GM12878 (cell line): ENCODE results near the gene PSMA1. TPM values are rescaled to one million over a fixed set of nuclear protein-coding genes. Genes with fewer than 3 reads are reported as not detected.

Experiments
- ATAC-seq: fragments of 200-7000 bp; cut with Tn5 transposase; 3 replicates; pipeline ENCODE4 v1.9.1; 2020; ENCODE audit warnings: mild to moderate bottlenecking, moderate library complexity
- BruUV-seq: library from RNA; stranded (reverse); fragments of 400-500 nt; replicated peaks from 2 replicates; lab custom pipeline; 2021; lab: Mats Ljungman, UMichigan
- CTCF ChIA-PET: fragments of 300-600 bp; sonication (Branson Sonifier 250); formaldehyde crosslinking; extraction: SDS; loops from one replicate; lab custom pipeline; 2021; ENCODE audit warnings: inconsistent platforms; lab: Yijun Ruan, JAX
- POLR2A ChIA-PET: fragments of 350-600 bp; formaldehyde crosslinking; extraction: SDS; loops from one replicate; lab custom pipeline; 2021; ENCODE audit warnings: inconsistent platforms; lab: Charles Lee
- RAD21 ChIA-PET: fragments of 300-600 bp; sonication (Branson Sonifier 250); formaldehyde crosslinking; loops from one replicate; lab custom pipeline; 2023; ENCODE audit warnings: antibody characterized with exemption; ENCODE audit not compliant: unreplicated experiment; lab: Charles Lee
- SMC1A ChIA-PET: fragments of 300-600 bp; sonication (Branson Sonifier 250); formaldehyde crosslinking; loops from one replicate; lab custom pipeline; 2023; ENCODE audit not compliant: unreplicated experiment, uncharacterized antibody; lab: Charles Lee
- DNase-seq: peaks from one replicate; pipeline ENCODE4 v3.0.0-alpha.2; 2011; ENCODE audit warnings: low read depth, low spot score
- FAIRE-seq: peaks from 3 replicates; lab custom pipeline; 2011; peaks lifted over from hg19 to GRCh38; lab: Jason Lieb, UNC
- H2AFZ ChIP-seq: 2 replicates; pipeline ENCODE4 v1.6.0; 2011; ENCODE audit warnings: low read depth, low read length, control low read depth; ENCODE audit not compliant: control insufficient read depth
- H3K27ac ChIP-seq: 2 replicates; pipeline ENCODE4 v1.5.1; 2011; ENCODE audit warnings: control low read depth; ENCODE audit not compliant: control insufficient read depth, insufficient read depth
- H3K27me3 ChIP-seq, 2 experiments: replicated peaks in 1 of 2; 2 replicates each; pipeline versions ENCODE4 v1.6.0 to v1.6.1; 2011; ENCODE audit warnings: low read length in 1 of 2; ENCODE audit not compliant: control insufficient read depth in 2 of 2, insufficient read depth in 2 of 2
- H3K36me3 ChIP-seq, 2 experiments: 2 replicates each; pipeline ENCODE4 v1.5.1; 2011; ENCODE audit warnings: low read length in 1 of 2; ENCODE audit not compliant: control insufficient read depth in 2 of 2, insufficient read depth in 2 of 2
- H3K4me1 ChIP-seq: 2 replicates; pipeline ENCODE4 v1.6.1; 2011; ENCODE audit warnings: mild to moderate bottlenecking, low read length, moderate library complexity, mixed read lengths; ENCODE audit not compliant: control insufficient read depth, insufficient read depth
- H3K4me2 ChIP-seq: 2 replicates; pipeline ENCODE4 v1.6.0; 2011; ENCODE audit warnings: control low read depth; ENCODE audit not compliant: control insufficient read depth, insufficient read depth
- H3K4me3 ChIP-seq: fragments of 200-600 bp; sonication (generic); 2 replicates; pipeline ENCODE4 v1.5.1; 2016
- H3K79me2 ChIP-seq: 2 replicates; pipeline ENCODE4 v1.6.0; 2011; ENCODE audit warnings: low read length; ENCODE audit not compliant: control insufficient read depth, insufficient read depth
- H3K9ac ChIP-seq: 2 replicates; pipeline ENCODE4 v1.8.0; 2011; ENCODE audit warnings: low read length, control low read depth, mixed read lengths; ENCODE audit not compliant: control insufficient read depth, insufficient read depth
- H3K9me3 ChIP-seq: replicated peaks from 3 replicates; pipeline ENCODE4 v1.5.1; 2011; ENCODE audit warnings: mild to moderate bottlenecking, low read length; ENCODE audit not compliant: control insufficient read depth, insufficient read depth
- H4K20me1 ChIP-seq: 2 replicates; pipeline ENCODE4 v1.6.0; 2011; ENCODE audit not compliant: control insufficient read depth, insufficient read depth
- ATF3 ChIP-seq: IDR thresholded peaks from 2 replicates; pipeline ENCODE4 v1.6.1; 2011; ENCODE audit warnings: low read depth, mild to moderate bottlenecking, low read length, moderate library complexity, borderline replicate concordance; ENCODE audit errors: extremely low read depth
- CBX5 ChIP-seq: sonication (generic); IDR thresholded peaks from 2 replicates; pipeline ENCODE4 v1.6.1; 2016; ENCODE audit warnings: low read depth, moderate library complexity, mild to moderate bottlenecking, inconsistent platforms
- GATAD2B ChIP-seq: fragments of 450-650 bp; conservative IDR thresholded peaks from 2 replicates; pipeline ENCODE4 v1.6.1; 2017; ENCODE audit warnings: low read depth, mild to moderate bottlenecking, moderate library complexity
- MYB ChIP-seq: fragments of 150-350 bp; IDR thresholded peaks from 2 replicates; pipeline ENCODE4 v1.6.1; 2014; ENCODE audit warnings: mild to moderate bottlenecking, low read depth, low read length, borderline replicate concordance
- NR2C2 ChIP-seq: IDR thresholded peaks from 2 replicates; pipeline ENCODE4 v1.6.1; 2011; ENCODE audit warnings: borderline replicate concordance, low read depth; ENCODE audit not compliant: control insufficient read depth, insufficient read length
- NRF1 ChIP-seq: conservative IDR thresholded peaks from 2 replicates; pipeline ENCODE4 v1.6.1; 2011; ENCODE audit warnings: mild to moderate bottlenecking, low read depth, low read length, improper control_type of control experiment
- PAX5 ChIP-seq: IDR thresholded peaks from 2 replicates; pipeline ENCODE4 v1.6.1; 2011; ENCODE audit warnings: low read depth, low read length, borderline replicate concordance
- RCOR1 ChIP-seq: conservative IDR thresholded peaks from 2 replicates; pipeline ENCODE4 v1.6.1; 2012; ENCODE audit warnings: low read depth, low read length, improper control_type of control experiment
- ZNF217 ChIP-seq: fragments of 450-650 bp; IDR thresholded peaks from 2 replicates; pipeline ENCODE4 v1.6.1; 2017; ENCODE audit warnings: antibody characterized with exemption, mild to moderate bottlenecking
- WGBS: methylation state at CpG from one replicate; pipeline ENCODE4 v1.1.6; 2016; ENCODE audit warnings: low lambda C conversion rate; ENCODE audit not compliant: insufficient replicate concordance, insufficient coverage; ENCODE audit errors: missing lambda C conversion rate; 5-methylcytosine and 5-hydroxymethylcytosine counted together
- in situ Hi-C: fragments of 300-500 bp; cut with MboI; formaldehyde crosslinking; loops from 9 replicates; pipeline ENCODE4 v1.14.3; 2018; ENCODE audit warnings: mixed read lengths
- intact Hi-C: fragments of 100-400 bp; cut with micrococcal nuclease; formaldehyde crosslinking; loops from one replicate; pipeline ENCODE4 v1.14.2; 2022; ENCODE audit not compliant: unreplicated experiment
- polyA plus RNA-seq, 11 experiments: library from polyadenylated mRNA; depleted of rRNA in 4 of 11; unstranded in 6 of 11; stranded (reverse) in 5 of 11; fragments of >200 nt; fragmentation: Nextera tagmentation in 4 of 11; fragmentation: Illumina TruSeq in 1 of 11; extraction: Ambion mirVana in 4 of 11; extraction: Trizol in 1 of 11; gene quantifications; 1 replicate in 1 of 11; 2 replicates in 10 of 11; pipeline versions ENCODE4 v1.2.1 to v1.2.3, GENCODE V29; 2011 to 2016; ENCODE audit warnings: inconsistent platforms in 2 of 11, missing spikeins in 2 of 11, low read depth in 1 of 11
- total RNA-seq, 4 experiments: library from RNA; depleted of rRNA in 3 of 4; stranded (reverse); fragments of >200 nt in 3 of 4; fragmentation: Illumina TruSeq in 1 of 4; extraction: Trizol in 1 of 4; gene quantifications; 2 replicates each; pipeline versions ENCODE4 v1.2.1 to v1.2.3, GENCODE V29; 2013 to 2021

The PSMA1 gene
- total and polyA plus RNA-seq, 10 of the 15 experiments (the other 5 are each of a cell fraction or from before 2014, with no cell fraction given), result 185 to 678 (median 299) TPM

DNA sequence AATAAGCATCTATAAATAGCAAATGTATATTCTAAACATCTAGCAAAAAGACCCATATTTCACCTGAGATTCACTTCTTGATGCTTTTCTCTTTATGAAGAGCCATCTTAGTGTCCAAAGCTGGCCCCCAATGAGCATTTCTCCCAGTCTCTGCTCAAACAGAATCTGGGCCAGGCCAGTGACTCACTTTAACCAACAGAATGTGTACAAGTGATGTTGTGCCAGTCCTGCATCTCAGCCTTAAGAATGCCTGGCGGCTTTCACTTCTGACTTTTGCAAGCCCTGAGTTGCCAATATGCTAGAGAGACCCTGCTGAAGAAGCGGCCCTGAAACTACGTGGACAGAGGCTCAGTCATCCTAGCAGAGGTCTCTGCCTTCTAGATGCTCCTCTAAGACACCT lies 13.7 kb downstream of the PSMA1 start:
- TF ChIP-seq PAX5 (no peak), ZNF217 (no peak), ATF3 (no peak), MYB (no peak), CBX5 (no peak), NR2C2 (no peak), NRF1 (no peak)
- Histone ChIP-seq H3K27me3 (no peaks in the 10 kb centered on the region), H2AFZ (no peak overlapping the region), H3K36me3 (peaks cover 7 to 33% of the 10 kb centered on the region in 2 experiments), H3K4me1 (no peaks in the 10 kb centered on the region), H3K79me2 (no peaks in the 10 kb centered on the region), H3K27ac (no peak overlapping the region), H3K4me2 (no peak overlapping the region), H4K20me1 (no peaks in the 10 kb centered on the region), H3K9me3 (no peaks in the 10 kb centered on the region), H3K9ac (no peak overlapping the region), H3K4me3 (no peak overlapping the region)
- ATAC-seq (no peak), DNase-seq (no peak), FAIRE-seq (no peak)
- CTCF ChIA-PET, result no interaction called here
- POLR2A ChIA-PET, result no interaction called here
- RAD21 ChIA-PET, result no interaction called here
- 100% methylated on average over 3 of the region's 3 CpGs for WGBS
- in situ Hi-C loops, result no loop called here
- SMC1A ChIA-PET, result no interaction called here
- BruUV-seq, result no TSS peak
- intact Hi-C loops, result no loop called here

DNA sequence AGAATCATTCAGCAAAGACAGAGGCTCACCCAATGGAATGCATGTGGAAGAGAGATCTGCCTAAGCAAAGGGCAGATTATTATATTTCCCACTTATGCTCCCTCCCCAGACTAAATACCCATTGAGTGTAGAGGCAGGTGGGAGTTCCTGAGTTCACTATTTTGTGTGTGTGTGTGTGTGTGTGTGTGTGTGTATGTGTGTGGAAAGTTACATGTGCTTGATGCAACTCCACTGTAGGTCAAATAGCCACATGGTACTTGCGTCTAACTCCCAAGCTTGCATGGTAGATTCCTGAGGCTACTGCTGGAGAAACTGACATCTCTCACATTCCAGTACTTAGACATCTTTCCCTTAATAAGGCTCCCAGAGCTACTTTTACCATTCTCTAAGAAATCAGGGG lies 17.2 kb downstream of the PSMA1 start:
- RAD21 ChIA-PET, result no interaction called here
- no peaks in the 10 kb centered on the region for H3K27me3 ChIP-seq
- SMC1A ChIA-PET, result interaction anchor here (0.9 to 1.4 kb wide), 3 partner anchors 10 to 31 kb away, joined by 3 to 4 read pairs (median 4); no protein-coding TSS in a partner anchor
- FAIRE-seq (no peak), ATAC-seq (no peak), DNase-seq (no peak)
- no peak overlapping the region for H3K4me2 ChIP-seq
- POLR2A ChIA-PET, result interaction anchor here (0.7 kb wide), 1 partner anchor 48 kb away, joined by 3 read pairs; no protein-coding TSS in a partner anchor
- in situ Hi-C loops (no loop called here), intact Hi-C loops (no loop called here)
- H4K20me1 ChIP-seq, result no peaks in the 10 kb centered on the region
- H3K9me3 ChIP-seq, result no peaks in the 10 kb centered on the region
- no peak for TF ChIP-seq GATAD2B
- TF ChIP-seq RCOR1, result no peak
- 100% methylated on average over 1 of the region's 1 CpG for WGBS
- peaks cover 6 to 16% of the 10 kb centered on the region in 2 experiments for H3K36me3 ChIP-seq
- BruUV-seq, result no TSS peak
- peaks cover 16% of the 10 kb centered on the region for H3K79me2 ChIP-seq
- no peak overlapping the region for H2AFZ ChIP-seq
- no peak overlapping the region for H3K27ac ChIP-seq
- H3K9ac ChIP-seq, result no peak overlapping the region
- CTCF ChIA-PET, result interaction anchor here (0.8 kb wide), 1 partner anchor 46 kb away, joined by 3 read pairs; no protein-coding TSS in a partner anchor
- no peak overlapping the region for H3K4me3 ChIP-seq
- no peaks in the 10 kb centered on the region for H3K4me1 ChIP-seq
